ENCODE measurements around the gene GDF7.

- TF ChIP-seq CTCF (IDR thresholded peaks at IDR 0.05; ENCODE audit: low read depth, low read length), result no peak
- no peak for TF ChIP-seq MAX (IDR thresholded peaks at IDR 0.05; ENCODE audit: low read depth, low read length)
- no peak for TF ChIP-seq POLR2A (IDR thresholded peaks at IDR 0.05; ENCODE audit: extremely low read depth, insufficient read length)
Observed at GRCh38 chr2:20664071-20664390, 2.9 kb upstream of the GDF7 start.

All from NB4 (cell line).